GM18508 (cell line): Measurements from ENCODE around the gene ASMTL.
"Not testable (repeated sequence)": the region's sequence is repeated elsewhere in the genome, so short reads cannot be mapped to it uniquely, and the experiment has no call there.

Experiments
- ATAC-seq: cut with Tn5 transposase; IDR thresholded peaks from one replicate; pipeline ENCODE4 v1.9.1; 2021; ENCODE audit warnings: moderate number of reproducible peaks; ENCODE audit not compliant: insufficient read depth, unreplicated experiment

Gene ASMTL

DNA sequence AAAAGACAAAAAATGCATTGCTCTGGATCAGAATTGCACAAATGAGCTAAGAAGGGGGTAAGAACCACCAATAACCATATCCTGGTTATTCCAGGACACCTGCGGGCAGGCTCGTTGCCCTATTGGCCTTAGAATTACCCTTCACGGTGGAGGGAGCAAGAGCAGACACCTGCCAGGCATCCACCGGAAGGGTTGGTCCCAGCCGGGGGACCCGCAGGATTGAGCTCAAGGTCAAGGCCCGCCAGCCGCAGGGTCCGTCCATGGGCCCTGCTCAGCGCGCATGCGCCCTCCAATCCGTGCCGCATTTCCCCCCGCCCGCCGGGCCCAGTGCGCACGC, 61.4 kb downstream of the ASMTL start:
- ATAC-seq, result peak; percentile 20

DNA sequence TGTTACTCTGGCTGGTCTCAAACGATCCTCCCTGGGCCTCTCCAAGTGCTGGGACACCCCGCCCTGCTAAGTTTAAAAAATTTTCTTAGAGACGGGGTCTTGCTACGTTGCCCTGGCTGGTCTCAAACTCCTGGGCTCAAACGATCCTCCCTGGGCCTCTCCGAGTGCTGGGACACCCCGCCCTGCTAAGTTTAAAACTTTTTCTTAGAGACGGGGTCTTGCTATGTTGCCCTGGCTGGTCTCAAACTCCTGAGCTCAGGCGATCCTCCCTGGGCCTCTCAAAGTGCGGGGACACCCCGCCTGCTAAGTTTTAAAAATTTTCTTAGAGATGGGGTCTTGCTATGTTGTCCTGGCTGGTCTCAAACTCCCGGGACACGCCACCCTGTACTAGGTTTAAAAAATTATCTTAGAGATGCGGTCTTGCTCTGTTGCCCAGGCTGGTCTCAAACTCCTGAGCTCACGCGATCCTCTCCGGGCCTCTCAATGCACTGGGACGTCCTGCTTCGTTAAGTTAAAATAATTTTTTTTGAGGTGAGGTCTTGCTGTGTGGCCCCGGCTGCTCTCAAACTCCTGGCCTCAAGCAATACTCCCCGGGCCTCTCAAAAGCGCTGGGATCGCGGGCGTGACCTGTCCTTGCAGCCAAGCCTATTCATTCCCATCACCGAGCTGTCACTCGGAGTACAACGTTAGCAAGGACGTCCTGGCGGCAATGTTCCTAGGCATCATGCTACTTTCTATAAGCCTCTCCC, 61.9 kb downstream of the ASMTL start:
- no peak for ATAC-seq

DNA sequence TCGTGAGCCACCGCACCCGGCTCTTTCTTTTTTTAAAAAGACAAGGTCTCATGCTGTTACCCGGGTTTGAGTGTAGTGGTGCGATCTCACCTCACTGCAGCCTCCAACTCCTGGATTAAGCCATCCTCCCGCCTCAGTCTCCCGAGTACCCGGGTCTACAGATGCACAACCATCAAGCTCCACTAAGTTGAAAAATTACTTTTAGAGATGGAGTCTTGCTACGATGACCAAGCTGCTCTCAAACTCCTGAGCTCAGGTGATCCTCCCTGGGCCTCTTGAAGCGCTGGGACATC, 62.8 kb downstream of the ASMTL start:
- no peak for ATAC-seq

- ATAC-seq, result no peak
These were observed 63.3 kb downstream of the ASMTL start for GRCh38 chrX:1389181-1389992.

GRCh38 chrX:1388651-1389050, 64.1 kb downstream of the ASMTL start:
- ATAC-seq, result no peak

- ATAC-seq, result no peak
These were observed 65.5 kb downstream of the ASMTL start for GRCh38 chrX:1387141-1387776.

DNA sequence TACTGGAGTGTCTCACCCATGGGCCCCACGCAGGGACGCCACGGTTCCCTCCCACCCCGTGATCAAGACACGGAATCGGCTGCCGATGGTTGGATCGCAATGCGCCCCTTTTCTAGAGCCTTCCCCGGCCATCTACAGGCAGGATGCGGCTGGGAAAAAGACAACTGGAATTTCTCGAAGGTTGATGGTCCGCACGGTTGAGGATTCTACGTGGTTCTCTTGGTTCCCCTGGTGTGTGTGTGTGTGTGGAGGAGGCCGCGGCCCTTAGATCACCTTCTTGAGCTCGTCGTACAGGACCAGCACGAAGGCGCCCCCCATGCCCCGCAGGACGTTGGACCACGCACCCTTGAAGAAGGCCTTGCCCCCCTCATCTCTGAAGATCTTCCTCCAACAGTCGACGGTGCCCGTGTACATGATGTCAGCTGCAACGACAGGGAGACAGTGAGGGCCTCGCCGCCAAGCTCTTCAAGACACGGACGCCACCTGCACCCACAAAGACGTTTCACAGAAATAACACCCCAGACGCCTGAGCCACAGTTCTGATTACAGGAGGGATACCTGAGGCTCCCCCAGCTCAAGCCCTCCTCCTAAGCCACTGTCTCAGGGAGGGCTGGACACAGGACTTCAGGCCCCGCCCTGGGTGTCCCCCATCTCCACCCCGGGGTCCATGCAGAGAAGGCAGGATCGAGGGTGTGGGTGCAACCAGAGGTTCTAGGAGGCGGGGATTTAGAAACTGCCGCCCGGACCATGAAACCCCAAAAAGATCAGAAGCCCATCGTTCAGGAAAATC, 66.2 kb downstream of the ASMTL start:
- no peak for ATAC-seq

- no peak for ATAC-seq
These were observed 67.2 kb downstream of the ASMTL start for GRCh38 chrX:1385253-1386223.

DNA sequence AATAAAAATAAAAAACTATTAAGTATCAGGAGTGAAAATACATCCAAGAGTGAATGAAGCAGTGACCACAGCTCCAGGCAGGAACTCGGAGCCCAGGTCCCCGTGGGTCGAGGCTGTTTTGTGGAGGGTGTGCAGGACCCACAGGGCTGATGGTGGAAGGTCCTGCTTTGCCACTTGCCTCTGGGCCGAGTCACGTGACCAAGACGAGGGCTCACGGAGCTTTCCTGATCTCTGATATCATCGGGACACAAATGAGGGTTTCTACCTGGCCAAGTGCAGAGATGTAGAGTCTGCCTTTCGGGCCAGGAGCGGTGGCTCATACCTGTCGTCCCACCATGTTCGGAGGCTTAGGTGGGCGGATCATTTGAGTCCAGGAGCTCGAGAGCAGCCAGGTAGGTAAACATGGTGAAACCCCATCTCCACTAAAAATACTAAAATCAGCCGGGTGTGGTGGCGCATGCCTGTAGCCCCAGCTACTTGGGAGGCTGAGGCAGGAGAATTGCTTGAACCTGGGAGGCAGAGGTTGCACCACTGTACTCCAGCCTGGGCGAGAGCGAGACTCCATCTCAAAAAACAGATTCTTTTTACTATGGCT, 68.0 kb downstream of the ASMTL start:
- ATAC-seq, result no peak

DNA sequence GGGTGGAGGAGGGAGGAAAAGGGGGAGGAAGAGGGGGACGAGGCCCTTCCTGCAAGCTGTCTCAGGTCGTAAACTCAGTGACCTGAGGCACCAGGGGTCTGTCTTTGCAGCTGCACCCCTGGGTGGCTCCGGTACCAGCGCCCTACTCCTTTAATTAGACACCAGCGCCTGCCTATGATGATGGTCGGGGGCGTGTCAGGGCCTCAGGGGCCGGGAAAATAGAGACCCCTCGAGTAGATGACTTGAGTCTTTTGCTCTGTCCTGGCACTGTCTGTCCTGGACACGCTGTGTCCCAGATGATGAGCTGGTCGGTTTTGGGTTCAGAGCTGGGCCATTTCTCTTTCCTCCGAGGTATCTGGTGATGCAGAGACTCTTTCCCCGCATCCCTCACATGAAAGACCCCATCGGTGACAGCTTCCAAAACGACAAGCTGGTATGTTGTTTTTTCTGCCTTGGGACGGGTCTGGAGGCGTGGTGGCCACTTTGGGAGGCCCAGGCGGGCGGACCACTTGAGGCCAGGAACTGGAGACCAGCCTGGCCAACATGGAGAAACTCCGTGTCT, 72.0 kb downstream of the ASMTL start:
- no peak for ATAC-seq

- ATAC-seq, result no peak
These were observed 74.4 kb downstream of the ASMTL start for GRCh38 chrX:1378306-1378759.

DNA sequence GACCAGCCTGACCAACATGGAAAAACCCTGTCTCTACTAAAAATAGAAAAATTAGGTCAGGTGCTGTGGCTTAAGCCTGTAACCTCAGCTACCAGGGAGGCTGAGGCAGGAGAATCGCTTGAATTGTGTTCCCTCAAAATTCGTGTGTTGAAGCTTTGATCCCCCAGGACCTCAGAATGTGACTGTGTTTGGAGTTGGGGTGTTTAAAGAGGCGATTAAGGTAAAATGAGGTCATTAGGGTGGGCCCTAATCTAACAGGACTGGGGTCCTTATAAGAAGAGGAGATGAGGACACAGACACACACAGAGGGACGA, 84.4 kb downstream of the ASMTL start:
- ATAC-seq, result no peak

GRCh38 chrX:1366363-1366762, 86.3 kb downstream of the ASMTL start:
- not testable (repeated sequence) for ATAC-seq

DNA sequence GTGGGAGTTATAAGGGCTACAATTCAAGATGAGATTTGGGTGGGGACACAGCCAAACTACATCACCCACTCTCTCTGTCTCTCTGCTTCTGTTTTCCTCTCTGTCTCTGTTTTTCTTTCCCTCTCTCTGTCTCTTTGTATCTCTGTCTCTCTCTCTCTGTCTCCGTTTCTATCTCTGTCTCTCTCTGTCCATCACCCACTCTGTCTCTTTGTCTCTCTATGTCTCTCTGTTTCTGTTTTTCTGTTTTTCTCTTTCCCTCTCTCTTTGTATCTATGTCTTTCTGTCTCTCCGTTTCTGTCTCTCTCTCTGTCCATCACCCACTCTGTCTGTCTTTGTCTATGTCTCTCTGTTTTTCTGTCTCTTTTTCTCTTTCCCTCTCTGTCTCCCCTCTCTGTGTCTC, 90.8 kb downstream of the ASMTL start:
- no peak for ATAC-seq

DNA sequence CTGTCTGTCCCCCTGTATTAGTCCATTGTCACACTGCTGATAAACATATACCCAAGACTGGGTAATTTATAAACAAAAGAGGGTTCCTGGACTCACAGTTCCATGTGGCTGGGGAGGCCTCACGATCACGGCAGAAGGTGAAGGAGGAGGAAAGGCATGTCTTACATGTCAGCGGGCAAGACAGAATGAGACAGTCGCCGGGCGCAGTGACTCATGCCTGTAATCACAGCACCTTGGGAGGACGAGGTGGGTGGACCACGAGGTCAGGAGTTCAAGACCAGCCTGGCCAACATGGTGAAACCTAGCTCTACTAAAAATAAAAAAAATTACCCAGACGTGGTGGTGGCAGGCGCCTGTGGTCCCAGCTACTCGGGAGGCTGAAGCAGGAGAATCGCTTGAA, 91.4 kb downstream of the ASMTL start:
- ATAC-seq, result no peak

DNA sequence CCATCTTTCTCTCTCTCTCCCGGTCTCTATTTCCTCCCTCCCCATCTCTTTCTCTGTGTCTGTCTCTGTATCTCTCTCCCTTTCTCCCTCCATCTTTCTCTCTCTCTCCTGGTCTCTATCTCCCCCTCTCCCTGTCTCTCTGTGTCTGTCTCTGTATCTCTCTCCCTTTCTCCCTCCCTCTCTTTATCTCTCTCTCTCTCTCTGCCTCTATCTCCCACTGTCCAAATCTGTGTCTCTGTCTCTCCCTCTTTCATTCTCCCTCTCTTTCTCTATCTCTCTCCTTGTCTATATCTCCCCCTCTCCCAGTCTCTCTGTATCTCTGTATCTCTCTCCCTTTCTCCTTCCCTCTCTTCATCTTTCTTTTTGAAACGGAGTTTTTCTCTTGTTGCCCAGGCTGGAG, 92.5 kb downstream of the ASMTL start:
- no peak for ATAC-seq

DNA sequence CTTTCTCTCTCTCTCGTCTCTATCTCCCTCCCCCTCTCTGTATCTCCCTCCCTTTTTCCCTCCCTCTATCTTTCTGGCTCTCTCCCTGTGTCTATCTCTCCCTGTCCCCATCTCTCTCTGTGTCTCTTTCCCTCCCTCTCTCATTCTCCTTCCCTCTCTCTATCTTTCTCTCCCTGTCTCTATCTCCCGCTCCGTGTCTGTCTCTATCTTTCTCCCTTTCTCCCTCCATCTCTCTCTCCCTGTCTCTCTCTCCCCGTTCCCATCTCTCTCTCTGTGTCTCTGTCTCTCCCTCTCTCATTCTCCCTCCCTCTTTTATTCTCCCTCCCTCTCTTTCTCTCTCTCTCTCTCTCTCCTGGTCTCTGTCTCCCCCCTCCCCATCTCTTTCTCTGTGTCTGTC, 93.2 kb downstream of the ASMTL start:
- no peak for ATAC-seq

- no peak for ATAC-seq
These were observed 93.8 kb downstream of the ASMTL start for GRCh38 chrX:1358793-1359476.

- no peak for ATAC-seq
These were observed 94.7 kb downstream of the ASMTL start for GRCh38 chrX:1357993-1358392.
